Measurements from ENCODE around the gene CDRT4.

Gene CDRT4

DNA sequence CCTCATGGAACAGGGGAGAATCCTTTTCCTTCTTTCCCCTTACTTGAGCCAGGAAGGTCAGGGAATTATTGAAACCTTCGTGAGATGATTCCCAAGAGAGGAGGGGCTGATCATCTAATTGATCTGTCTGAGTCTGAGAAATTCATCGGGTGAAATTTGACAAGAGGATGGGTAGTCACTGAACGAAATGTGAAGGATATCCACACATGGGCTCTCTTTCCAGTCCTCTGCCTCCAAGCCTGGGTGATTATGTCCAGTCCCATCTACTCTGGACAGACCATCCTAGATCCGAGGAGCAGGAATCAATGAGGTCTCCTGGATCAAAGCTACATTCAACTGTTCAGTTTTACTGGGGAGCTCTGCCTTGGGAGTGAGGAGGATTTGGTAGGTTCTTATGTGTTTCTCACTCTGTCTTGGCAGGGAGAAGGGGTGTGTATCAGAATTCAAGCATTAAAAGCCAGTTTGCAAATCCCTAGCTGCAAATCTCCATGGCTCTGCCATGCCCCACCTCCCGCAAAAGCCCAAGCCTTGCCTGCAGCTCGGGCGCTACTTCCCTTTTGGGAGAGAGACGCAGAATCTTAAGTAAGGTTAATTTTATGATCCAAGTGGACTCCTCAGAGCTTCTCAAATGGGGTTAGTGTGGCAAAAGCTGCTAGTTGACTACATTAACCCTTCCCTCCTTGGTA, 78.9 kb downstream of the CDRT4 start:
- DNase-seq: no peak

DNA sequence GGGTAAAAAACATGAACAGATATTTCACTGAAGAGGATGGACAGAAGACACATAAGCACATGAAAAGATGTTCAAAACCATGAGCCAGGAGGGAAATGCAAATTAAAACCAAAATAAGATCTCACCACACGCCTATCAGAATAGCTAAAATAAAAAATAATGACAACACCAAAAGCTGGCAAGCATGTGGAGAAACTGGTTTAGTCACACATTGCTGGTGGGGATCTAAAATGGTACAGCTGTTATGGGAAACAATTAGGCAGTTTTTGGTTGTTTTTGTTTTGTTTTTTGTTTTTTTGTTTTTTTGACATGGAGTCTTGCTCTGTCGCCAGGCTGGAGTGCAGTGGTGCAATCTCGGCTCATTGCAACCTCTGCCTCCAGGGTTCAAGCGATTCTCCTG, 81.3 kb downstream of the CDRT4 start:
- DNase-seq: no peak
